Transverse colon (tissue), 4 donors: ENCODE results near the gene RAPGEFL1. TPM values are rescaled to one million over a fixed set of nuclear protein-coding genes. Genes with fewer than 3 reads are reported as not detected.

ENCODE experiments used
- DNase-seq: peaks from one replicate; pipeline ENCODE4 v3.0.0-alpha.2; 2019
- H3K27ac ChIP-seq, 4 donors: fragments of 200-600 bp; sonication (generic); 2 replicates each; pipeline ENCODE4 v1.5.1; 2016 to 2018; ENCODE audit warnings: inconsistent platforms in 4 of 4
- H3K27me3 ChIP-seq: fragments of 200-600 bp; sonication (generic); 2 replicates; pipeline ENCODE4 v1.5.1; 2017; ENCODE audit warnings: inconsistent platforms
- H3K36me3 ChIP-seq, 4 donors: fragments of 200-600 bp; sonication (generic); 2 replicates each; pipeline ENCODE4 v1.5.1; 2017 to 2019; ENCODE audit warnings: inconsistent platforms in 4 of 4
- H3K4me1 ChIP-seq, 4 donors: fragments of 200-600 bp; sonication (generic); 2 replicates each; pipeline ENCODE4 v1.5.1; 2017 to 2020; ENCODE audit warnings: inconsistent platforms in 4 of 4
- H3K4me3 ChIP-seq, 4 donors: fragments of 200-600 bp; sonication (generic); 1 replicate in 1 of 4; 2 replicates in 3 of 4; pipeline versions ENCODE4 v1.5.1 to v1.6.1; 2017 to 2019; ENCODE audit warnings: inconsistent platforms in 4 of 4
- H3K9me3 ChIP-seq, 2 donors: fragments of 200-600 bp; sonication (generic); 2 replicates each; pipeline ENCODE4 v1.5.1; 2017 to 2019; ENCODE audit warnings: inconsistent platforms in 2 of 2
- CTCF ChIP-seq, 5 experiments: fragments of 200-600 bp in 3 of 5; fragments of 450-650 bp in 2 of 5; sonication (generic) in 3 of 5; IDR thresholded peaks; 1 replicate in 2 of 5; 2 replicates in 3 of 5; pipeline ENCODE4 v1.5.1; 2016 to 2017; ENCODE audit warnings: antibody characterized with exemption in 5 of 5, inconsistent platforms in 3 of 5, mild to moderate bottlenecking in 2 of 5, moderate library complexity in 1 of 5
- EP300 ChIP-seq: sonication (generic); formaldehyde crosslinking; IDR thresholded peaks from one replicate; pipeline ENCODE4 v1.6.1; 2017; ENCODE audit warnings: antibody characterized with exemption, low read depth
- POLR2A ChIP-seq: fragments of 450-650 bp; IDR thresholded peaks from one replicate; pipeline ENCODE4 v1.6.1; 2016; ENCODE audit warnings: antibody characterized with exemption, mild to moderate bottlenecking, moderate library complexity
- POLR2AphosphoS5 ChIP-seq, 3 donors: sonication (generic); formaldehyde crosslinking; IDR thresholded peaks; one replicate each; pipeline ENCODE4 v1.6.1; 2016; ENCODE audit warnings: antibody characterized with exemption in 3 of 3
- WGBS, 2 donors: methylation state at CpG; one replicate each; pipeline ENCODE4 v1.1.5; 2018; ENCODE audit warnings: low coverage in 1 of 2; 5-methylcytosine and 5-hydroxymethylcytosine counted together
- in situ Hi-C, 4 donors: fragments of 200-750 bp; cut with MboI; loops; one replicate each; pipeline versions ENCODE4 v1.15.0 to v1.15.1; 2017; ENCODE audit warnings: low sequenced_read_pairs in 3 of 4, low pct_ligation_motif_present in 1 of 4, low pct_unique_long_range_greater_than_20kb in 1 of 4
- intact Hi-C: fragments of 100-400 bp; cut with DNase I; formaldehyde crosslinking; loops from one replicate; pipeline ENCODE4 v1.15.1; 2023; ENCODE audit warnings: low total_unique reads
- small RNA-seq, 4 donors: library from RNA; depleted of rRNA; stranded (forward); fragments of <200 nt; gene quantifications; one replicate each; pipeline ENCODE3, GENCODE V24; 2016
- total RNA-seq, 4 donors: library from RNA; depleted of rRNA; stranded (reverse); fragments of >200 nt; gene quantifications; one replicate each; pipeline ENCODE4 v1.1.0, GENCODE V29; 2016

RAPGEFL1 gene
- total RNA-seq, 4 donors from 2014 or later = 220 to 411 (median 308) TPM

- no peak for DNase-seq
- no peaks in the 10 kb centered on the region for H3K36me3 ChIP-seq
- whole genome bisulfite sequencing, 2 donors = 67 to 93% methylated on average over 1 to 4 of the region's 4 CpGs
- no peak overlapping the region for H3K4me3 ChIP-seq
- H3K9me3 ChIP-seq = no peaks in the 10 kb centered on the region
- H3K4me1 ChIP-seq = peaks cover 0 to 27% (median 0%) of the 10 kb centered on the region in 4 donors
- no peak for TF ChIP-seq CTCF (IDR thresholded peaks at IDR 0.05)
- TF ChIP-seq POLR2AphosphoS5 (IDR thresholded peaks at IDR 0.05) = no peak
- no peak for TF ChIP-seq POLR2A
- no peak for TF ChIP-seq EP300
- H3K27me3 ChIP-seq = no peaks in the 10 kb centered on the region
- no peak overlapping the region for H3K27ac ChIP-seq
- intact Hi-C loops = no loop called here
- in situ Hi-C loops = no loop called here
Measured at GRCh38 chr17:40244255-40244654, 67.0 kb downstream of the RAPGEFL1 start.

Small RNA genes lying within 50 kb of the gene (small RNA-seq; reads per million reads assigned to genes)
- 0 to 0.18 (median 0) reads per million in 4 donors for gene MIR6867

Other genes with a start within 250 kb of the RAPGEFL1 start
- gene ORMDL3, start 249.9 kb upstream of the RAPGEFL1 start, total RNA-seq = 10 to 100 TPM; 47.4 to 78.9 (median 56.7) TPM
- gene LRRC3C, start 249.7 kb upstream of the RAPGEFL1 start, total RNA-seq = not detected
- 1 to 10 TPM in 1 of 4 donors, not detected in 3; 3.7 TPM for gene GSDMA, start 214.5 kb upstream of the RAPGEFL1 start, total RNA-seq
- gene PSMD3, start 196.7 kb upstream of the RAPGEFL1 start, total RNA-seq = 100 to 1,000 TPM in 3 of 4 donors, 10 to 100 TPM in 1; 80.7 to 117 (median 112) TPM
- 10 to 100 TPM in 1 of 4 donors, 1 to 10 TPM in 1, not detected in 2; 2.6 to 38.9 TPM for gene CSF3, start 162.0 kb upstream of the RAPGEFL1 start, total RNA-seq
- 100 to 1,000 TPM in 2 of 4 donors, 10 to 100 TPM in 2; 64.3 to 294 (median 112) TPM for gene MED24, start 123.1 kb upstream of the RAPGEFL1 start, total RNA-seq
- gene THRA, start 114.5 kb upstream of the RAPGEFL1 start, total RNA-seq = 10 to 100 TPM; 32.6 to 82.6 (median 58.6) TPM
- 10 to 100 TPM in 1 of 4 donors, 1 to 10 TPM in 3; 4.8 to 18.0 (median 7.3) TPM for gene NR1D1, start 76.9 kb upstream of the RAPGEFL1 start, total RNA-seq
- 100 to 1,000 TPM in 2 of 4 donors, 10 to 100 TPM in 2; 73.9 to 258 (median 90.6) TPM for gene MSL1, start 55.5 kb upstream of the RAPGEFL1 start, total RNA-seq
- 10 to 100 TPM; 41.8 to 65.1 (median 51.0) TPM for gene CASC3, start 36.9 kb upstream of the RAPGEFL1 start, total RNA-seq
- gene WIPF2, start 41.8 kb downstream of the RAPGEFL1 start, total RNA-seq = 10 to 100 TPM; 20.5 to 29.5 (median 25.3) TPM
- 1 to 10 TPM in 3 of 4 donors, not detected in 1; 1.6 to 3.2 (median 2.4) TPM for gene CDC6, start 110.4 kb downstream of the RAPGEFL1 start, total RNA-seq
- gene RARA, start 131.7 kb downstream of the RAPGEFL1 start, total RNA-seq = 100 to 1,000 TPM in 1 of 4 donors, 10 to 100 TPM in 3; 23.5 to 110 (median 49.1) TPM
- not detected for gene GJD3, start 187.3 kb downstream of the RAPGEFL1 start, total RNA-seq
- gene TOP2A, start 240.4 kb downstream of the RAPGEFL1 start, total RNA-seq = 10 to 100 TPM in 1 of 4 donors, 1 to 10 TPM in 2, under 1 TPM in 1; 0.37 to 25.5 (median 7.5) TPM